ENCODE measurements around the gene MOB3A. TPM values are rescaled to one million over a fixed set of nuclear protein-coding genes. Genes with fewer than 3 reads are reported as not detected.

The MOB3A gene
- total and polyA plus RNA-seq, 2 experiments from 2014 or later = 53.1 to 53.7 TPM

- Histone ChIP-seq H3K4me1 (ENCODE audit: insufficient read depth) (no peaks in the 10 kb centered on the region), H3F3A (ENCODE audit: insufficient read depth) (no peaks in the 10 kb centered on the region), H3K36me3 (ENCODE audit: low read depth) (peaks cover 3% of the 10 kb centered on the region; the same call in 1 of the 2 replicates), H3K27ac (no peak overlapping the region), H3K79me2 (ENCODE audit: insufficient read depth) (peaks cover 54% of the 10 kb centered on the region), H3K4me2 (ENCODE audit: unreplicated experiment) (no peak overlapping the region), H3K9me2 (ENCODE audit: insufficient read depth) (no peaks in the 10 kb centered on the region), H4K20me1 (ENCODE audit: insufficient read depth) (no peaks in the 10 kb centered on the region), H3K9ac (no peak overlapping the region), H3K4me3 (no peak overlapping the region), H3K27me3 (replicated peaks; ENCODE audit: insufficient read depth) (no peaks in the 10 kb centered on the region), H2AFZ (no peak overlapping the region), H3K9me3 (ENCODE audit: low read depth) (no peaks in the 10 kb centered on the region)
- 90% methylated on average over 42 to 44 of the region's 45 CpGs for WGBS, 2 experiments (ENCODE audit: low coverage in 1 of 2, low lambda C conversion rate in 2 of 2, missing lambda C conversion rate in 2 of 2)
- in situ Hi-C loops (cut with MboI) = no loop called here
- DNase-seq = no peak
- TF ChIP-seq EZH2 (IDR thresholded peaks at IDR 0.05; ENCODE audit: insufficient read depth, poor library complexity, severe bottlenecking) (no peak), EZH2phosphoT487 (IDR thresholded peaks at IDR 0.05; ENCODE audit: insufficient read depth, low read depth) (no peak)
These were observed 5.5 kb upstream of the MOB3A start for GRCh38 chr19:2101417-2102335.

- Histone ChIP-seq H3K9ac (no peak overlapping the region), H3K27ac (no peak overlapping the region), H3K27me3 (replicated peaks; ENCODE audit: insufficient read depth) (no peaks in the 10 kb centered on the region), H4K20me1 (ENCODE audit: insufficient read depth) (no peaks in the 10 kb centered on the region), H3K9me3 (ENCODE audit: low read depth) (no peaks in the 10 kb centered on the region), H3K4me2 (ENCODE audit: unreplicated experiment) (no peak overlapping the region), H3K4me1 (ENCODE audit: insufficient read depth) (no peaks in the 10 kb centered on the region), H3K4me3 (no peak overlapping the region), H3K9me2 (ENCODE audit: insufficient read depth) (no peaks in the 10 kb centered on the region), H3K79me2 (ENCODE audit: insufficient read depth) (peaks cover 51% of the 10 kb centered on the region), H2AFZ (no peak overlapping the region), H3F3A (ENCODE audit: insufficient read depth) (no peaks in the 10 kb centered on the region), H3K36me3 (ENCODE audit: low read depth) (peaks cover 3% of the 10 kb centered on the region; the same call in 1 of the 2 replicates)
- DNase-seq = no peak
- in situ Hi-C loops (cut with MboI) = no loop called here
- 90 to 91% methylated on average over 10 to 11 of the region's 11 CpGs for WGBS, 2 experiments (ENCODE audit: low coverage in 1 of 2, low lambda C conversion rate in 2 of 2, missing lambda C conversion rate in 2 of 2)
- TF ChIP-seq EZH2 (IDR thresholded peaks at IDR 0.05; ENCODE audit: insufficient read depth, poor library complexity, severe bottlenecking) (no peak), EZH2phosphoT487 (IDR thresholded peaks at IDR 0.05; ENCODE audit: insufficient read depth, low read depth) (no peak)
These were observed 4.6 kb upstream of the MOB3A start for GRCh38 chr19:2100719-2101061.

GRCh38 chr19:2099937-2100718, 4.0 kb upstream of the MOB3A start:
- no peaks in the 10 kb centered on the region for H3K4me1 ChIP-seq (ENCODE audit: insufficient read depth)
- in situ Hi-C loops (cut with MboI) = no loop called here
- 85 to 89% methylated on average over 37 to 39 of the region's 39 CpGs for WGBS, 2 experiments (ENCODE audit: low coverage in 1 of 2, low lambda C conversion rate in 2 of 2, missing lambda C conversion rate in 2 of 2)

GRCh38 chr19:2099054-2099501, 3.0 kb upstream of the MOB3A start:
- no peaks in the 10 kb centered on the region for H4K20me1 ChIP-seq (ENCODE audit: insufficient read depth)
- no peak for TF ChIP-seq EZH2phosphoT487 (IDR thresholded peaks at IDR 0.05; ENCODE audit: insufficient read depth, low read depth)
- peaks cover 5% of the 10 kb centered on the region; the same call in 1 of the 2 replicates for H3F3A ChIP-seq (ENCODE audit: insufficient read depth)
- in situ Hi-C loops (cut with MboI) = no loop called here
- H3K4me2 ChIP-seq (ENCODE audit: unreplicated experiment) = no peak overlapping the region
- no peak overlapping the region for H3K4me3 ChIP-seq
- no peaks in the 10 kb centered on the region for H3K9me2 ChIP-seq (ENCODE audit: insufficient read depth)
- H3K9ac ChIP-seq = no peak overlapping the region
- H3K79me2 ChIP-seq (ENCODE audit: insufficient read depth) = peaks cover 51% of the 10 kb centered on the region
- H3K4me1 ChIP-seq (ENCODE audit: insufficient read depth) = no peaks in the 10 kb centered on the region
- no peaks in the 10 kb centered on the region for H3K27me3 ChIP-seq (replicated peaks; ENCODE audit: insufficient read depth)
- H2AFZ ChIP-seq = no peak overlapping the region
- H3K9me3 ChIP-seq (ENCODE audit: low read depth) = no peaks in the 10 kb centered on the region
- peaks cover 3% of the 10 kb centered on the region; the same call in 1 of the 2 replicates for H3K36me3 ChIP-seq (ENCODE audit: low read depth)
- no peak overlapping the region for H3K27ac ChIP-seq
- DNase-seq = no peak
- 52 to 62% methylated on average over 6 to 16 of the region's 16 CpGs for WGBS, 2 experiments (ENCODE audit: low coverage in 1 of 2, low lambda C conversion rate in 2 of 2, missing lambda C conversion rate in 2 of 2)

More at GRCh38 chr19:2099937-2100718, 4.0 kb upstream of the MOB3A start:
- Histone ChIP-seq H3K9me2 (ENCODE audit: insufficient read depth) (no peaks in the 10 kb centered on the region), H3K27me3 (replicated peaks; ENCODE audit: insufficient read depth) (no peaks in the 10 kb centered on the region), H3K4me2 (ENCODE audit: unreplicated experiment) (no peak overlapping the region), H3K79me2 (ENCODE audit: insufficient read depth) (peaks cover 51% of the 10 kb centered on the region), H3K9me3 (ENCODE audit: low read depth) (no peaks in the 10 kb centered on the region), H4K20me1 (ENCODE audit: insufficient read depth) (no peaks in the 10 kb centered on the region), H3K9ac (no peak overlapping the region), H3K27ac (no peak overlapping the region), H3K36me3 (ENCODE audit: low read depth) (peaks cover 3% of the 10 kb centered on the region; the same call in 1 of the 2 replicates), H3K4me3 (no peak overlapping the region), H2AFZ (no peak overlapping the region), H3F3A (ENCODE audit: insufficient read depth) (no peaks in the 10 kb centered on the region)
- no peak for DNase-seq
- TF ChIP-seq EZH2phosphoT487 (IDR thresholded peaks at IDR 0.05; ENCODE audit: insufficient read depth, low read depth) (no peak), EZH2 (IDR thresholded peaks at IDR 0.05; ENCODE audit: insufficient read depth, poor library complexity, severe bottlenecking) (no peak)
